ENCODE data around the gene TMEM37. TPM values are rescaled to one million over a fixed set of nuclear protein-coding genes. Genes with fewer than 3 reads are reported as not detected.

The TMEM37 gene
- total RNA-seq, 1 experiment from 2014 or later, result 2.3 TPM

Other genes with a start within 250 kb of the TMEM37 start
- 32.3 TPM for gene STEAP3, start 208.0 kb upstream of the TMEM37 start, total RNA-seq (2021; ENCODE audit: unreplicated experiment)
- 10.5 TPM for gene C2orf76, start 65.0 kb upstream of the TMEM37 start, total RNA-seq (2021; ENCODE audit: unreplicated experiment)
- gene DBI, start 64.9 kb upstream of the TMEM37 start, total RNA-seq (2021; ENCODE audit: unreplicated experiment), result 129 TPM
- not detected for gene SCTR, start 92.6 kb downstream of the TMEM37 start, total RNA-seq (2021; ENCODE audit: unreplicated experiment)
- 0.96 TPM for gene CFAP221, start 112.6 kb downstream of the TMEM37 start, total RNA-seq (2021; ENCODE audit: unreplicated experiment)
- 30.5 TPM for gene TMEM177, start 247.3 kb downstream of the TMEM37 start, total RNA-seq (2021; ENCODE audit: unreplicated experiment)

All from HCT116 (cell line).